ENCODE data around the gene MEF2A. TPM values are rescaled to one million over a fixed set of nuclear protein-coding genes. Genes with fewer than 3 reads are reported as not detected.

The MEF2A gene
- total RNA-seq, 3 donors from 2014 or later = 33.5 to 61.7 (median 34.7) TPM

DNA sequence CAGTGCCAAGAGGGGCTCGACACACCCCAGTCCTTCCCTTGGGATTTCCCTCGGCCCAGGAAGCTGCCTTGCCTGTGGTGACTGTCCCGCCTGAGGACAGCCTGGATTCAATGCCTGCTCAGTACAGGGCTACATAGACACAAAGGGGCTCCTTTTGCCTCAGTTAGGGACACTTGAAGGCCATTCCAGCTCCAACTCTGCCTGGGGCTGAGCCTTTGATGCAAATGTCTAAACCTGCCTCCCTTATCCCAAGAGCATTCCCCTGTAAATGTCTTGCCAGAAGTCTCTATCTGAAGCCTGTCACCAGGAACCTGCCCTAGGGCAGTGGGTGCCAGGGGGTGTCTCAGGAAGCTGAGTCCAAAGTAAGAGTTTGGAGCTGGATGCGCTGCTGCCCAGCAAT lies 186.8 kb downstream of the MEF2A start:
- H3K4me1 ChIP-seq (ENCODE audit: low read depth) = no peaks in the 10 kb centered on the region
- DNase-seq (no peak), ATAC-seq (no peak)
- TF ChIP-seq, protein P1, sequence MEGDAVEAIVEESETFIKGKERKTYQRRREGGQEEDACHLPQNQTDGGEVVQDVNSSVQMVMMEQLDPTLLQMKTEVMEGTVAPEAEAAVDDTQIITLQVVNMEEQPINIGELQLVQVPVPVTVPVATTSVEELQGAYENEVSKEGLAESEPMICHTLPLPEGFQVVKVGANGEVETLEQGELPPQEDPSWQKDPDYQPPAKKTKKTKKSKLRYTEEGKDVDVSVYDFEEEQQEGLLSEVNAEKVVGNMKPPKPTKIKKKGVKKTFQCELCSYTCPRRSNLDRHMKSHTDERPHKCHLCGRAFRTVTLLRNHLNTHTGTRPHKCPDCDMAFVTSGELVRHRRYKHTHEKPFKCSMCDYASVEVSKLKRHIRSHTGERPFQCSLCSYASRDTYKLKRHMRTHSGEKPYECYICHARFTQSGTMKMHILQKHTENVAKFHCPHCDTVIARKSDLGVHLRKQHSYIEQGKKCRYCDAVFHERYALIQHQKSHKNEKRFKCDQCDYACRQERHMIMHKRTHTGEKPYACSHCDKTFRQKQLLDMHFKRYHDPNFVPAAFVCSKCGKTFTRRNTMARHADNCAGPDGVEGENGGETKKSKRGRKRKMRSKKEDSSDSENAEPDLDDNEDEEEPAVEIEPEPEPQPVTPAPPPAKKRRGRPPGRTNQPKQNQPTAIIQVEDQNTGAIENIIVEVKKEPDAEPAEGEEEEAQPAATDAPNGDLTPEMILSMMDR (IDR thresholded peaks at IDR 0.05) = no peak
- H3K4me3 ChIP-seq = no peak overlapping the region
- H3K36me3 ChIP-seq (ENCODE audit: low read depth) = no peaks in the 10 kb centered on the region
- H3K9me3 ChIP-seq = no peaks in the 10 kb centered on the region
- intact Hi-C loops (cut with DNase I, micrococcal nuclease) = loop anchor here in 1 of 2 donors (10.0 kb wide), 1 partner anchor 478 kb away; no protein-coding TSS in a partner anchor

DNA sequence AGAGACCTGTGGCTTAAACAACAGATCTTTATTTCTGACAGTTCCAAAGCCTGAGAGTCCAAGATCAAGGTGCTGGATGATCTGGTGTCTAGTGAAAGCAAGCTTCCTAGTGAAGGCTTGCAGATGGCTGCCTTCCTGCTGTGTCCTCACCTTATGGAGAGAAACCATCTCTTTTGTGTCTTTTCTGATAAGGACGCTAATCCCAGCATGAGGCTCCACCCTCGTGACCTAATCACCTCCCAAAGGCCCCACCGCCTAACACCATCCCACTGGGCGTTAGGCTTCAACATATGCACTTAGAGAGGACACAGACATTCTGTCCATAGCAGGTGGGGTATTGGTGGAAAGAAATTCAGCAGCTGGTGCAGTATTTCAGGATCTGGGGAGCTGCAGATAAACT lies 187.3 kb downstream of the MEF2A start:
- ATAC-seq = no peak
- H3K36me3 ChIP-seq (ENCODE audit: low read depth) = no peaks in the 10 kb centered on the region
- H3K4me3 ChIP-seq = no peak overlapping the region
- no peak for DNase-seq
- no peaks in the 10 kb centered on the region for H3K4me1 ChIP-seq (ENCODE audit: low read depth)
- intact Hi-C loops (cut with DNase I, micrococcal nuclease) = loop anchor here in 1 of 2 donors (10.0 kb wide), 1 partner anchor 478 kb away; no protein-coding TSS in a partner anchor
- TF ChIP-seq, protein P1 (IDR thresholded peaks at IDR 0.05) = no peak
- H3K9me3 ChIP-seq = no peaks in the 10 kb centered on the region

DNA sequence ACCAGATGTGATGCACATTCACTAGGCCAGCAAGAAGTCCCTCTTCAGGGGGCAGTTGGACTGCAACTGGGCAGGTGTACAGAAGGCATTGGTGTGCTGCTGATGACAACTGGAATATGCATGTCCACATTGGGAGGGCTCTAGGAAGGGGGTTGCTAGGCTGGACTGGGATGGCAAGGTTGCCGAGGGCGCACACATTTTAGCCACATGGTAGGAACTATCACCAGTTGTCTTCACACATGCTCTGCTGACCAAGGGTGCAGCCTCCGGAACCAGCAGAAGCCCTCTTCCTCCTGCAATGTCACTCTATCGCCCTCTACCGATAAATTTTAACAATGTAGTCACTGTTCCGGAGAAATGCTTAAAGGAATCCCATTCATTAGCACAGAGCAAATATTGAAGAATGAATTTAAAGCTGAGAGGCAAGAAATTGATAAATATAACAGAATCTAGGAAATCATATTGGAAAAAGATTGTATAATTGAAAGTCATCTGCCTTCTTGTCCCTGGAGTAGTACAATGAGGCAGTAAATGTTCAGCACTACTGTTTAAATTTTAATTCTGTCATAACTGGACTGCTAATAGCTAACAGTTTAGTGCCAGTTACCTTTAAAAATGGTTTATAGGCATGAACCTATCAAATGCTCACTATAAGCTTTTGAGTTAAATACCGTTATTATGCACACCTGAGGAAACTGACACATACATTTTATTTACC lies 190.1 kb downstream of the MEF2A start:
- peak; percentile 52 to 58 (median 53) for DNase-seq
- peak; percentile 92 for ATAC-seq
- Histone ChIP-seq H3K9me3 (no peaks in the 10 kb centered on the region), H3K36me3 (ENCODE audit: low read depth) (no peaks in the 10 kb centered on the region), H3K4me3 (no peak overlapping the region), H3K4me1 (ENCODE audit: low read depth) (no peaks in the 10 kb centered on the region)
- TF ChIP-seq, protein P1 (IDR thresholded peaks at IDR 0.05) = peak; percentile 55
- intact Hi-C loops (cut with DNase I, micrococcal nuclease) = loop anchor here in 1 of 2 donors (10.0 kb wide), 1 partner anchor 481 kb away; no protein-coding TSS in a partner anchor

DNA sequence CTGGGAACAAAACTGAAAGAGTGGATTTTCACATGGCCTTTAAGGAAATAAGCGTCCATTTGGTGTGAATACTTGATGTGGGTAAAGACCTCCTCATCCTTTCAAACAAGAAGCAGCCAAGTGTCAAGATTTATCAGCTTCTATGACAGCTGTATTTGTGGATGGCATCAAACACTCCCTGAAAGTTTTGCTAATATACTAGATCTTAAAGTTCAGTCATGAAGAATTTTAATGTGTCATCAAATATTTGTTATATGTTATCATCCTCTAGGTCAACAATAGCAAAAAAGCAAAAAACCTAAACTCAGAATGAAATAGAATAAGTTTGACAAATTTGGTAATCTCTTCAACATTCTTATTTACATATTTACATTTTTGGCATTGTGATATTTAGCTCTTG lies 196.5 kb downstream of the MEF2A start:
- Histone ChIP-seq H3K9me3 (no peaks in the 10 kb centered on the region), H3K4me1 (ENCODE audit: low read depth) (no peaks in the 10 kb centered on the region), H3K36me3 (ENCODE audit: low read depth) (no peaks in the 10 kb centered on the region), H3K4me3 (no peak overlapping the region)
- ATAC-seq (no peak), DNase-seq (no peak)
- intact Hi-C loops (cut with DNase I, micrococcal nuclease) = no loop called here
- TF ChIP-seq, protein P1 (IDR thresholded peaks at IDR 0.05) = no peak

DNA sequence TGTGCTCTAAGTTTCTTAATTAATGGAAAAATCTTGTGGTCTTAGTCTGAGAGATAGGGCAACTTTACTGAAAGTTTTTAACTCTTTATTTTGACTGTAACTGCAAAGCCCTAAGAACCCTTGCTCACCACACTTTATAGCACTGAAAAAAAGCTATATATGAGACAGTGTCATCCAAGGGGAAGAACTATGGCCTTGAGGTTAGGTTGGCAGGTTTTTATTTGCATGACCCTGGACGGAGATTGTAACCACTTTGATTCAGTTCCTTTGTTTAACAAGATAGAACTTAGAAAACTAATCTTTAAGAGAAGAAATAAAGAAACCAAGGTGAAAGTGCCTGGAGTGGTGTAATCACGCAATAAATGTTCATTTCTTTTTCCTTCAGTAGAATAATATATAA lies 198.0 kb downstream of the MEF2A start:
- TF ChIP-seq, protein P1 (IDR thresholded peaks at IDR 0.05) = no peak
- H3K36me3 ChIP-seq (ENCODE audit: low read depth) = no peaks in the 10 kb centered on the region
- H3K4me3 ChIP-seq = no peak overlapping the region
- H3K4me1 ChIP-seq (ENCODE audit: low read depth) = no peaks in the 10 kb centered on the region
- H3K9me3 ChIP-seq = no peaks in the 10 kb centered on the region
- ATAC-seq (no peak), DNase-seq (no peak)
- intact Hi-C loops (cut with DNase I, micrococcal nuclease) = no loop called here

Measured in mucosa of descending colon (tissue), 3 donors.